Measurements from ENCODE around the gene NAP1L5.

NAP1L5 gene

DNA sequence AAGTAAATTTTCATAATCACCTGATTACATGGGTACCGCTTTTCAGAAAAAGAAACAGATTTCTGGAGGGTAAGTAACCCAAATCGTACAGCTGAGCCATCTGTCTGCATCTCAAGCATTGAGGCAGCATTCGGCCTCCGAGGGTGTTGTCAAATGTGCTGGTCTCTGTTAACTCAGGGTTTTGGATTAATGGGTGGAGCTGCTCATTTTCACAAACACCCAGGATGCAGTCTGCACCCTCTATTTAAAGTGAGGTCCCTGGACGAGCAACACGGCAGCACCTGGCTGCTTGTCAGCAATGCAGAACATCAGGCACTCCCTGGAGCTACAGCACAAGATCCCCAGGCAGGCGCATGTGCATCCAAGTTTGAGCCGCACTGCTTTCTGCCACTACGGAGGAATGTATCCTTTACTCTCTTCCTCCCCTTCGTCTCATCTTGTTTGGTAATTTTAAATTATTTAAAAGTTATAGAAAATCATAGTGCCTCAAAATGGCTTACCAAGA lies 24.7 kb upstream of the NAP1L5 start:
- DNase-seq (ENCODE audit: low read depth), result no peak

DNA sequence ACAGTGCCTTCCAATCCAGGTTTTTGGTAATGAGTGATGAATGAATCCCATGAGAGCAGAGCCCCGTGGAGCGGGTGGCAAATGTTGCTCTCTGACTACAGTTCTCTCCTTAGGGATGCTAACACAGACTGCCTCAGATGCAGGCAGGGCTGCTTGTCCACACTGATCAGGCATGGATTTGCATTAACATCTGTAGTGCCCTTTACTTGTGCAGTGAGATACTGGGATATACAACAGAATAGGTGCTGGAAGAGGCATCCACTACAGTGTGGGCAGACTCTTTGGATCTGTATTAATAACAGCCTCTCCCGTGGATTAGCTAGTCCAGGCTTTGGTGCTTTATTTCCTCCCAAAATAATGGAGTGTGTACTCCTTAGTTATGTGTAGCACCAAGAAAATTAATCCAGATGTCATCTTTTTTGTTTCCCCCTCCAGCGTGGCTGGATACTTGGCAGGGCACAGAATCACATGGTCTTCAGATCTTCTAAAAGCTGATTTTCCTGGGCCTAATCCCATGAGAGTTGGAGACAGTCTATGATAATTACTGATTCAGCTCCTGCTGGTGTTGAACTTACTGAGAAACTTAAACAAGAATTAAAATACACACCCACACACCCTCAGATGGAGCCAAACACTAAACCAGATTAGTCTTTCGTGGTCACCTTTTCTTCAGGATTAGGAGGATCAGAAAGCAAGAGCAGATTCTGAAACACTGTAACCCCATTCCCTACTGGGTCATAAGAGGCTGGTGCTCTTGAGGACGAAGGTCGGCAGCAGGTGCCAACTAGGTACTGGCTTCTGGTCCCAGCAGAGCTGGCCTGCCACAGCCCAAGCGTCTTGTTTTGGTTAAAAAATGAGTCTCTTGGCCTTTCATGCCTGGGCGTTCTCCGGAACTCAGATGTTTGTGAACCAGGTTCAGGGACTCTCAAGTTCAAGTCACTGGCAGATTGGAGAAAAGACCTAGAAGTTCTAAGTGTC lies 23.1 kb upstream of the NAP1L5 start:
- DNase-seq (ENCODE audit: low read depth), result no peak

DNA sequence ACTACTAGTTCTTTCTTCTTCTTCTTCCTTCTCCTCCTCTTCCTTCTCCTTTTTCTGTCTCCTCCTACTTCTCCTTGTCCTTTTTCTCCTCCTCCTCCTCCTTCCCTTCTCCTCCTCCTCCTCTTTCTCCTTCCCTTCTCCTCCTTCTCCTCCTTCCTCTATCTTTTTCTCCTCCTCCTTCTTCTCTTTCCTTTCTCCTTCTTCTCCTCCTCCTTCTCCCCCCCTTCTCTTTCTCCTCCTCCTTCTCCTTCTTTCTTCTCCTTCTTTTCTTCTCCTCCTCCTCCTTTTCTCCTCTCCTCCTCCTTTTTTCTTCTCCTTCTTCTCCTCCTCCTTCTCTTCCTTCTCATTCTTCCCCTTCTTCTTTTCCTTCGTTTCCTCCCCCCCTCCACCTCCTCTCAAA lies 21.8 kb upstream of the NAP1L5 start:
- DNase-seq (ENCODE audit: low read depth), result no peak

DNA sequence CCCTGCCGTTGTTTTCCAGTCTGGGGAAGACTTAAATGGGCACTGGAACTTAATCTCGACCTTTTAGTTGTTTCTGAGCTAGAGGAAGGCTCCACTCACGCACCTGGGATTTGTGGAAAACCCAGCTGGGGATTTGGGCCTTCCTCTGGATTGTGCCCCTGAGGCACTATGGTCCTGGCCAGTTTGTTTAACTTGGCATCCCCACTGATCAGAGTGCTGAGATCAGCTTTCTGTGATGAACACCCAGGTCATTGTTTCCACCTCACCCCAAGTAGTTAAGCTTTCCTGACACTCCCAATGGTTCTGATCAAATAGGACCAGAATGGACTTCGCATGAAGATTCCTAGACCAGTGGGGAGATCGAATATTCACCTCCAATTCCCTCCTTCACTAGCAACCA lies 20.5 kb upstream of the NAP1L5 start:
- no peak for DNase-seq (ENCODE audit: low read depth)

DNA sequence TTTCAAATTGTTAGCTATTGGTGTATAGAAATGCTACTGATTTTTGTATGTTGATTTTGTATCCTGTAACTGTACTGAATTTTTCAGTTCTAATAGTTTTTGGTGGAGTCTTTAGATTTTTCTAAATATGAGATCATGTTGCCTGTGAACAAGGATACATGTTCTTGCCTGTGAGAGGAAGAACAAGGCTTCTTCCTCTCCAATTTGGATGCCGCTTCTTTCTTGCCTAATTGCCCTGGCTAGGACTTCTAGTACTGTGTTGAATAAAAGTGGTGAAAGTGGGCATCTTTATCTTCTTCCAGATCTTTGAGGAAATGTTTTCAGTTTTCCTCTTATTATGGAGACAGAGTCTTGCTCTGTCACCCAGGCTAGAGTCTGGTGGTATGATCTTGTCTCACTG lies 16.2 kb upstream of the NAP1L5 start:
- DNase-seq (ENCODE audit: low read depth), result no peak

DNA sequence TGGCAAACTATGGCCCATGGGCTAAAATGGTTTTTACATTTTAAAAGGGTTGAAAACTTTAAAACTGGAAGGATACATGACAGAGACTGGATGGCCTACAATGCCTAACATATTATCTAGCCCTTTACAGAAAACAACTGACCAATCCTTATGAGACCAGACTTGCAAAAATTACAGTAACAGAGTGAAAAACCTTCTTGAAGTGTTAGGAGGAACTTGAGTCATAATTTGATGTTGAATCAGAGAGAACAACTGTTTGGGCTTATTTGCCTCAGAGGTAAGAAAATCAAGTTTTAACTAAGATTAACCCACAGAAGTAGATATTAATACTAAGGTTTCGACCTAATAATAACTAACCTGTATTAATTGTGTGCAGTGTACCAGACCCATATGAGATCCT lies 12.4 kb upstream of the NAP1L5 start:
- DNase-seq (ENCODE audit: low read depth), result no peak

DNA sequence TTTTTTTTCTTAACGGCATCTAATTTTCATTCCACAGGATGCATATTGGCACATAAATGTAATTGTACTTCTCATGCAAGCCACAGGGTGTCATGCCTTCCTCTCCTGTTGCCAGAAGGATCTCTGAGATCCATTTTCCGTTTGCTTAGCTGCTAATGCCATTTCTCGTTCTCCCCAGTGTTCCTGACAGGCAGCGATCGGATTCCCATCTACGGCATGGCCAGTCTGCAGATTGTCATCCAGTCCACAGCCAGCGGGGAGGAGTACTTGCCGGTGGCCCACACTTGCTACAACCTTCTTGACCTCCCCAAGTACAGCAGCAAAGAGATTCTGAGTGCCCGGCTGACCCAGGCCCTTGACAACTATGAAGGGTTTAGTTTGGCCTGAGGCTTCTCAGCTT lies 8.9 kb upstream of the NAP1L5 start:
- DNase-seq (ENCODE audit: low read depth), result no peak

DNA sequence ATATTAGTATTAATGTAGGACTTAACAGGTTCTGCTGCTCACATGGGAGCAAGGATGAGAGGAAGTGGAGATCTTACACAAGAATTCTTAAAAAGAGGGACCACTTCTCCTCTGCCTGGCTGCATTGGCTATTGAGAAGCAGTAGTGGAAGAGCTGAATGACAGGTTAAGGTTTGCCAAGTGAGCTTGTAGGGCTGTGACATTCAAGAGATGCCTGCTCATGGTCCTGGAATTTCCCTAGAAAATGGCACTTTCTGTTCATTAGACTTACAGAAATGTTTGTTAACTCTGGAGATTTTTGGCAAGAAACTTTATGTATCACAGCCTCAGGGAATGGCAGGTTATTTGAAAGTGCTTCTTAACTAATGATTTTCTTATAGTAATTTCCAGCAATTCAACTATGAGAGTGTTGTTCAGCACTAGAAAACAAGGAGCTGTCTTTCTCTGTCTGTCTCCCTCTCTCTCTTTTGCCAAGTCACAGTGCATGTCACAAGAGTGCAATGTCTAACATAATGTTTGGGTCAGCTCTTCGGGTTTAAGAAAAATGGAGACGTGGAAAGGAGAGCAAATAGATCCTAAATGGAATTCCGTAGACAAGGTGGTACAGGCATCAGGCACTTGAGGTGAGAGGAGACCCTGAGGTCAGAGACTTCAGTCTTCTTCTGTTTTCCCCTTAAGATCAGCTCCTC lies 8.3 kb upstream of the NAP1L5 start:
- DNase-seq (ENCODE audit: low read depth), result no peak

DNA sequence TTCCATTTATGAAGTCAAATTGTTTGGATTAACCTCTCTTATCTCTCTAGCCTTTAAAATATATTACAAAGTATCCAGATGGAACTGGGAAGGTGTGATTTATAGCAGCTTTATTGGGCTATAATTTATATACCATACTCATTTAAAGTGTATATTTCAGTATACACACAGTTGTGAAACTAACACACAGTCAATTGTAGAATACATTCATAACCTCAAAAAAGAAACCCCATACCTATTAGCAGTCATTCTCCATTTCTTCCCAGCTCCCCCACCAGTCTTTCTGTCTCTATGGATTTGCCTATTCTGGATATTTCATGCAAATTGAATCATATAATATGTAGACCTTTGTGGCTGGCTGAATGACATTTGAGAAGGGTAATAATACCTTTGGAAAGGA lies 7.6 kb upstream of the NAP1L5 start:
- no peak for DNase-seq (ENCODE audit: low read depth)

DNA sequence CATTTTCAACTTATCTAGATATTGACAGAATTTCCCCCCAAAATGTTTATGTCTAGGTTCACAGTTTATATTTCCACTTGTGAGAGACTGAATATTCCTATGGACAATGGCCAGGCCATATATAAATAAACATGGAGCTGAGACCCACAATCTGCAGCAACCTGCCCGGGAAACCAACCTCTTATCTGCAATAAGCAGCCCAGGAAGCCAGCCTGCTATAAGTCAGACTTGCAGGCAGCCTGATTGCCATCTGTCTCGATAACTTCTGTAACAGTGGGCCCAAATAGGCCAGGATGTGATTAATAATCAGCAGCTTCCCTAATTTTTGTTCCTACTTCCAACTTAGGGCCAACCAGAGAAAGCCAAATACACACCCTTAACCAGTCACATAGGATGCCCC lies 5.2 kb upstream of the NAP1L5 start:
- DNase-seq (ENCODE audit: low read depth), result no peak

DNA sequence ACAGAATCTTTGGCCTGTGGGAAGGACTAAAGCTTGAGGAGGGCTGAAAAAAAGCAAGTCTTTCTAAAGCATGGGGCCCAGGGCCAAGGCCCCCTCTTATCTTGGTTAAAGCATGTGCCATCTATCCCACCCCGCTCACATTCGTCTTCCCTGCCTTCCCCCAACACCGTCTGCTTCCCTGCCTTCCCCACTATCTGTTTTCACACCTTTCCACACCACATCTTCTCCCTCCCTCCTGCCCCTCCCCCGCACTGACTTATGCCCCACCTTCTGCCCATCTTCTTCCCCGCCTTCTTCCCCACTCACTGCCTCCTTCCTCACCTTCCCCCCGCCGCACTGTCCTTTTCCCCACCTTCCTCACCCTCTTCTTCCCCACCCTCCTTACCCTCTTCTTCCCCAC lies 890 bp upstream of the NAP1L5 start:
- DNase-seq (ENCODE audit: low read depth), result no peak

DNA sequence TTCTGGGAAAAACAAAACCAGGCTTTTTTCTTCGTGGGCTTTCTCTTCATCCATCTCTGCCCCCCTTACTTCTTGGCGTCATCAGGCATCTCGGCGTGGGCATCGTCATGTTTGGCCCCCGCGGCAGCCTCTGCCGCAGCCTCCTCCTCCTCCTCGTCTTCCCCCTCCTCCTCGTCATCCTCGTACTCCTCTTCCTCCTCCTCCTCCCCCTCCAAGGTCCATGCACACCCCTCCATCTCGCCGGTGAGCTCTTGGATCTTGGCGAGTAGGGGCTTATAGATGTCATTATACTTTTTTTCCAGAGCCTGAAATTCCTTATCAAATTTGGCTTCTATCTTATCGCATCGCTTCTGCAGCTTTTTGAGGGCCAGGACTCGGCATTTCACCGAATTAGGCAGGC lies 488 bp downstream of the NAP1L5 start:
- DNase-seq (ENCODE audit: low read depth), result no peak

DNA sequence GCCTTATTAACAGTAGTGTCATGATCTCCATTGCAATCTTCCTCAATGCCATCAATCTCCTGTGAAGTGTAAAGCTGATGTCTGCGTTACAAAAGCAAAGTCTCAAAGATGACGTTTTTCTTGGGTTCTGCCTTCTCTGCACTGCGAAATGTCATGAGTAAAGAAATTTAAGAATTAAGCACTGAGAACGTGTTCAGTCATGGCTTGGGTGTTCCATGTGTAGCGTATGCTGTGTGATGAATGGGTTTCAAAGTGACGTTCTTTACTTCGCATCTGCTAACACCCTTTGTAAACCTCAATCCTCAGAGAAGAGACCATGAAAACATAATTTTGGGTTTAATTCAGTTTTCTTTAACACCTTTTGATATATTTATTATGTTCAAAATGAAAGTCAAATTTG lies 999 bp downstream of the NAP1L5 start:
- DNase-seq (ENCODE audit: low read depth), result no peak

DNA sequence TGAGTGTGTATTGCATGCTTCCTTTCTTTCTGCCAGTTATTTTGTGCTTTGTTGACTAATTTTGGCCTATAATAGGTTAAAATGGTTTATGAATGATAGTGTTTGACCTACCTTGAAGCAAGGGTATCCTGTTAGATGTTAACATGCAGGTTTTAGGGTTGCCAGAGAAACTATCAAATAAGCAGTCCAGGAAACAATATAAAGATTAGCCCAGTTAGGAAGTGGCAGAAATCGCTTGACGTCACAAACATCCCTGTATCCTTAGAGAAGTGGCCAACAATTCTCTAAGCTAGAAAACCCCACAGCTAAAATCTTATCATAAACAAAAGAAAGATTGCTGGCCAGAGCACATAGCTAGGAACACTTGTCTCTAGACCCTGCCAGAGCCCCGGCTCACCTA lies 3.8 kb downstream of the NAP1L5 start:
- no peak for DNase-seq (ENCODE audit: low read depth)

DNA sequence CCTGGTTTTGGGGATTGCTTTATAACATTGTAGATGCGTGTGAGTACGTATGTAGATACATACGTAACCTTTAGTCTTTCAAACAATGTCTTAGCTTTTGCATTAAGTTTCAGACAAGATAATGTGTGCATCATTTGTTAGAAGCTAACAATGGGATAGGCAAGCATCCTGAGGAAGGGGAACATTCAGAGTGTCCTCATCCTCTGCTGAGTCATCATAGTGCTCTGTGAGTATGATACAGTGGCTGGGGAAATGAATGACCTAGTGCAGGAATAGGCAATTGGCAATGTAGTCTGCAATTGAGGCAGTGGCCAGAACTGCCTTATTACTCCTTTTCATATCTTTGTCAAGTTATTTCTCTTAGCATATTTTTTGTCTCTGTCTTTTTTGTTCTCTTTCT lies 7.3 kb downstream of the NAP1L5 start:
- DNase-seq (ENCODE audit: low read depth), result no peak

DNA sequence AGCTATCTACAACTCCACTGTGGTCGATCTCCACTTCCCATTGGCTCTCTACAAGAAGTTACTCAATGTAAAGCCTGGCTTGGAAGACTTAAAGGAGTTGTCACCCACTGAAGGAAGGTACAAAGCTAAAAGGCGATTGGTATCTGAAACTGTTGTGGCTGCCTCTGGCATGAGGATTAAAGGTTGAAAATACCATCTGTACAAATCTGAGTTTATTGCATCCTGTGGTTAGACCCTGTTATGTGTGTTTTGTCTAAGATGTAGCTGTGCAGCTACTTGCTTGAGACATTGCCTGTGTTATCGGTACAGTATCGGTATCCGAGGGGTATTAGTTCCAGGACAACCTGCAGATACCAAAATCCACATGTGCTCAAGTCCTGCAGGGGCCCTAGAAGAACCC lies 16.4 kb downstream of the NAP1L5 start:
- DNase-seq (ENCODE audit: low read depth), result no peak

DNA sequence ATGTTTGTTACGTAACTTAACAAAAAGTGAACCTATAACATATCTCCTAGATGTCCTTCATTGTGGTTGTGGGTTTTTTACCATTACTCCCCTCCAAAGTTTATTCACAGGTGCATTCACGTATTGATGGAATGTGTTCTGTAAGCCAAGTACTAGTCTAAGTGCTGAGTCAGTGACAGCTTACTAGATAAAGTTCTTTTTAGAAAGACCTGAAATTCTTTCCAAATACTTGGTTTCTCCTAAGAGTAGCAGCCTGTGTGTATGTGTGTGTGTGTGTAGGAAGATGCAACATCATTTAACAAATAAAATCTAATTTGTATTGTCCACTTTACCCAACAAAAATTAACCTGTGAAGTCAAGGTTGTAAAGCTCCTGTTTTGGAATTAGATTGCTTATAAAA lies 22.1 kb downstream of the NAP1L5 start:
- DNase-seq (ENCODE audit: low read depth), result no peak

DNA sequence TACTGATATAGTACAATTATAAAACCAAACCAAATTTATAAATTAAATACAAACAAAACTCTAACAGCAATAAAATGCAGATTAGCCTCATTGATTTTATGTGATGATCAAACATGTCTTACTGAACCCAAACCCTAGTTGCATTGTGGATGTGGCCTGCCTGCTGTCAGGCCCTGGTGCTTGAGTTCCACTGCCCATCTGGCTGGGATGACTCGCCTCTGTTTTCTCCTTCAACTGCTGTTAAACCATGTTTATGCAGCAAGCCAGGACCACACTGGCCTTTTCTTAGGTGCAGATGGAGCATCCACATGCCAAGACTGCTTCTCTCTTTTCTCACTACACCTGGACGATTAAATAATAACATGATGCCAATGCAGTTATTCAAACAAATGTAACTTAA lies 22.6 kb downstream of the NAP1L5 start:
- no peak for DNase-seq (ENCODE audit: low read depth)

DNA sequence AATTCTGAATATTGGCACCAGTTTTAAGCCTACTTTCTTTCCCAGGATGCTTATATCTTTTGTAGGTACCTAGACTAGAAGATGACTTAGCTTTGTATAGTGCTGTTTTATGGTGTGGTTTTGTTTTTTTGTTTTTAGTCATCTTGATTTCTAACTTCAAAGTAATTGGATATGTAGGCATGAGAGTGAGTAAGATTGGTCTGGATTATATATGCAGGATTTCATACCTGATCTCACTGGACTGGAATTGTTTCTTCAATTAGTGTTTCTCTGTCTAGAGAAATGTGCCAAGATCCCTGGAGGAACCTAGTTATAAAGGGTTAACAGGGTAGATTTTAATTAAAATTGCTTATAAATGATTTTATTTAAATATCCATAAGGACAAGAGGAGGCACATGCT lies 23.1 kb downstream of the NAP1L5 start:
- DNase-seq (ENCODE audit: low read depth), result no peak

DNA sequence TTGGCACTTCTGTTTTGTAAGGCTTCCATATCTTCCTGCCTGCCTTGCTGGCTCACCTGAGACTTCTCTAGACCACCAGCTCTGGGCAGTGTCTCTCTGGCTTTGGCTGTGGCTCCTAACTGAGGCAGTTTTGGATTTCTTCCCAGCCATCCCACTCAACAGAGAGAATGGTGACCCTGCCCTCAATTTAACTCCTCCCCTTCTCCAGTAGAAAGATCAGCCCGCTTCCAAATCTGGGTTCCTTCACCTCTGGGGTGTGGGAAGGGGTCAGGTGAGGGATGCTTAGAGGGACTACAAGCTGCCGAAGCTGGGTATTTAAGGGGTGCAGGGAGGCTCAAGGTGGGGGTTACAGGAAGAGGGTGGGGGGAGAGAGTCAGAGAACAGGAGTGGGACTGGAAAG lies 23.7 kb downstream of the NAP1L5 start:
- no peak for DNase-seq (ENCODE audit: low read depth)

DNA sequence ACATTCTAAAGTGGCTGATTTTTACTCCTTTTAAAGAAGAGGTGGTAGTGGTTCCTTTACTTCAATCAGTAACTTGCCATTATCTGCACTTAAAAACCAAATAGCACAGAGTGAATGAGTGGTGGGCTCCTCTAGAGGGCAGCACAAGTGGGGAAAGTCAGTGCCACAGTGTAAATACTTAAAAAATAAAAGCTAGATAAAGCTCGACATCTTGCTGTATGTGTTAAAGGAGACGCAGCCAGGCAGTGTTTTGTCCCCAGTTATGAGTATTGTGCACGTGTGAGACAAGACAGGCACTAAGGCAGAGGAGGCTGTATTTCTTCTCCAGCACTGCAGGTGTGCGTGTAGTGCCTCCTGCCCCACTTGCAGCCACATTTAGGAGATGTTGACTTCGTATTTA lies 24.6 kb downstream of the NAP1L5 start:
- no peak for DNase-seq (ENCODE audit: low read depth)

DNA sequence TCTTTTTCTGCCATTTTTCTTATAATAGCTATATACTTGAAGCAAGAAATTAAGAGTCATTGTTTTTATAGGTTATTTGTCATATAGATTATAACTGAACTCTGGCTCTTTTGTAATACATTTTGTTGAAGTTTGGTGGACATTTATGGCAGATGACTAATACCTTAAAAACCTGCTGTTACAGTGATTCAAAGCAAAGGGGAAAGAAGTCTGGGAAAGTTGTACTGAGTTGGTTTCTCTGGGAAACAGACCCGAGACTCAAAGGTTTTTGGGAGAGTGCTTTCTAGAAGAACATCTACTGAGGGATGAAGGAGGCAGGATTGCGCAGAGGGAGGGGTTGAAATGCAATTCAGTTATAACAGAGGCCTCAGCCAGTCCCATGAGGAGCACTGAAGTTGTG lies 35.9 kb downstream of the NAP1L5 start:
- DNase-seq (ENCODE audit: low read depth), result no peak
